GM19023 (cell line): ENCODE results near the gene RPP25L.

ENCODE experiments used
- ATAC-seq: cut with Tn5 transposase; IDR thresholded peaks from one replicate; pipeline ENCODE4 v1.9.1; 2021; ENCODE audit warnings: mild to moderate bottlenecking, moderate library complexity; ENCODE audit not compliant: unreplicated experiment

The RPP25L gene

GRCh38 chr9:34638138-34638445, 26.2 kb upstream of the RPP25L start:
- ATAC-seq: no peak

DNA sequence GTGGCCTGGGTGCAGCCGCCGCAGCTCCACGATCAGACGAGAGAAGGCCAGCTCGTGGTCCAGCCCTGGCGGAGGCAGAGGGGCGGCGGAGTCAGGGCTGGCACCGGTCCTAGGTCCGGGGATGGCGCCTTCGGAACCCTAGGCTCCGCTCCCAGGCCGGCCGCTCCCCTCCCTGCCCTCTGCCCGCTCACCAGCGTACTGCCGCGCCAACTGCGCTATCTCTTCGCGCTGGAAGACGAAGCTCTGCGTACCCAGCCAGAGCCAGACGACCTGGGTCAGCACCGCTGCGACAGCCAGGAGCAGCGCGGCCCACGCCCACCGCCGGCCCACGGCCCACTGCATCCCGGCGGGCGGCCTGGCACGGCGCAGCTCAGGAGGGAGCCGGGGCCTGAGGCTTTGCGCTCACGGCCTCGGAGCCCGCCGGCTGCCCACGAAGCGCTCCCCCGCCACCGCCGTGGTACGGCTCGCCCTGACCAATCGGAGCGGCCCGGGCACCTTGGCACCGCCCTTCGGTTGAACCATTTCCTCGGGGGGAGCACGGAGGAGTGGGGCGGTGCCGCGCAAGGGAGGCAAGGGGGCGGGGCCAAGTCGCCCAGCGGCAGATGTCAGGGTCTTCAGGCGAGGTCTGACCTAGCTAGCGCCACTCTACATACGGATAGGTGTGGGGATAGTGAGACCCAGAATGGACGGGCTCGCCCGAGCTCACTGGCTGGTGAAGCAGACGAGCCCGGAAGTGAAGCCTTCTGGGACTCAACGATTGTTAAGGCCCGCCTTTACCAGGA, 25.6 kb upstream of the RPP25L start, which contains the start of gene SIGMAR1:
SIGMAR1 (minus strand) TSS at position 432 of the 782 bp plus-strand sequence; CDS start at position 342, 90 bp downstream.
- peak; percentile 87 for ATAC-seq

- no peak for ATAC-seq
These were observed 25.0 kb upstream of the RPP25L start for GRCh38 chr9:34636791-34637355.

DNA sequence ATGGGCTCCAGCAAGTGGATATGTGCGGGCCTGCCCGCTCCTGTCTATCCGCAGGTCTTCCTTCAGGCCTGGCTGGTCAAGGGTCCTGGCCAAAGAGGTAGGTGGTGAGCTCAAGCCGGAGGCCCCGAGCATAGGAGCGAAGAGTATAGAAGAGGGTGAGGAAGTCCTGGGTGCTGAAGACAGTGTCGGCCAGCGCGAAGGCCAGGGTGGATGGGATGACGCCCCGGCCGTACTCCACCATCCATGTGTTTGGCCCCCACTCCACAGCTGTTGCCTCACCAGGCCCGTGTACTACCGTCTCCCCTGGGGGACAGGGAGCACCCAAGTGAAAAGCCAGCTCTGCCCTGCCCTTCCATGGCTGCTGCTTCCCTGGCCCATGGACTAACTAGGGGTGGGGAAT, 23.7 kb upstream of the RPP25L start:
- ATAC-seq: no peak

DNA sequence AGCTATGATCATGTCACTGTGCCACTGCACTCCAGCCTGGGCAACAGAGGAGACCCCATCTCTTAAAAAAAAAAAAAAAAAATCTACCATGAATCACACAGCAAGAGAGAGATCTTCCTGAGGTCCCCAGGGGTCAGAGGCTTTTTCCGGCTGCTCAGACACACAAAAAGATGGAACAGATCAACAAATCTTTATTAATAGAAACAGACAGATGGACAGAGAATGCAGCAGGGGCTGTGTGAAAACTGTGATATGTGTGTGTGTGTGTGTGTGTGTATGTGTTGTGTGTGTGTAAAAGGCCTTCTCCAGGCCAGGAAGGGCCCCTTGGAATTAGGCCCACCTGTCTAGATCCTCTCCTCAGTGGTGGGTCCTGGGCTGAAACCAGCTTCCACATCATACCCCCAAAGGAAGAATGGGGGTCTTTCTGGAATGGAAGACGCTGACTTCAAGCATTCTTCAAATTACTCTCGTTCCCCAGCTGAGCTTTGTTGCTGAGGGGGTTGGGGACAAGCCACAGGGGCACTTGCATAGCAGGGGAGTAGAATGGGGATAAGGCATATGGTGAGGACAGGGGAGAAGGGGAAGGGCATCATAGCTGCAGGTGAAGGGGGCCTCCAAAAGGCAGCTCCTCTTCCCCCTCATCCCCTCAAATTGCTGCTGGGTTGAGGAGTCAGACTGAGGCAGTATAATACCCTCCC, 22.8 kb upstream of the RPP25L start:
- no peak for ATAC-seq

- no peak for ATAC-seq
These were observed 22.1 kb upstream of the RPP25L start for GRCh38 chr9:34633851-34634550.

DNA sequence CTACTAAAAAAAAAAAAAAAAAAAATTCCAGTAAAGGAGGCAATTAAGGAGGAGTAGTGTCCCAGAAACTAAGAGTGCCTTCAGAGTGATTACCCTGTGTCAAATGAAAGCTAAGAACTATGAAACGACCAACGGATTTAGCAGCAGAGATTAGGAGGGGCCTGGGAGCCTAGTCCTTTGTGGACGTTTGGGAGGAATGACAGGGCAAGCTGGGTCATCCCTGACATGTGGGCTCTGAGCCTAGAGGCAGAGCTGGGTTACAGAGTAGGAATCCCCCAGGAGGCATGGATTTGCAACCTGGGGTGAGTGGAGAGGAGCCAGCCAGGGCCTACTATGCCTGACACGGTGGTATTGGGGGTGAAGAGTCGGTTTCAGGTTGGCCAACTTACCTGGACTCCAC, 21.3 kb upstream of the RPP25L start:
- ATAC-seq: no peak

GRCh38 chr9:34630402-34631154, 18.7 kb upstream of the RPP25L start:
- ATAC-seq: no peak

GRCh38 chr9:34629491-34629808, 17.6 kb upstream of the RPP25L start:
- ATAC-seq: no peak

DNA sequence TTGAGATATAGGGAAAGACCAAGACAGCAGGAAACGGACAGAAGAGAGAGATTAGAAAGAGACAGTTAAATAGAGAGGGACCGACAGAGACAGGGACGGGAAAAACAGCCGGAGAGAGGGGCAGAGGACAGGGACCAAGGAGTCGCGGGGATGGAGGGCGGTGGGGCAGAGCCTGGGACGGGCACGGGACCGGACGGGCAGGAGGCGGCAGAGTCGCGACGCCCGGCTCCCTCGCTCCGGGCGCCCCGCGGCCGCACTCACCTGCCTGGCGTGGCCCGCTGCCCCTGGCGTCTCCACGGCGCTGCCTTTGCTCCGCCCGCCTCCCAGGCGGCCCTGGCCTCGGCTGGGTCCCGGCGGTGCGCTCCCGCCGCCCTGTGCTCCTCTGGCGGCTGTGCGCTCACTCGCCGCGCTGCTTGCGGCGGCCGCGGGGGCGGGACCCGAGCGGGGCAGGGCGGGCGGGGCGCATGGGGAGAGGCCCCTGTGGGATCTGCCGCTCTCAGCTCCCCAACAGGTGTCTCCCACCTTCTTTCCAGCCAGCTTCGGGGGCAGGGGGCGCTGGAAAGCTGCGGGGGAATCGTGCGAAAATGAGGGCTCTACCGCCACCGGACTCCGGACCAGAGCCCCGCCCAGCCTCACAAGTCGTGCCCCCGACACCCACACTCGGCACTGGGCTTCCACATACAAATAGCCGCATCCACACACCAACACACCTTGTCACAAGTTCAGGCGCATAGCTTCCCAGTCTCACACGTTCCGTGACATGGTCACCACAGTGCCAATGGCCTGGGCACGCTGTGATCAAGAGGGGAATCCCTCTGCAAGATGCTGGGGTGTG, 17.0 kb upstream of the RPP25L start, which contains the start of gene ARID3C:
ARID3C (minus strand) TSS at position 411 of the 835 bp plus-strand sequence. CDS start 1,052 bp downstream, outside the sequence.
- no peak for ATAC-seq

GRCh38 chr9:34627716-34628655, 16.1 kb upstream of the RPP25L start:
- no peak for ATAC-seq

GRCh38 chr9:34625186-34625486, 13.2 kb upstream of the RPP25L start:
- no peak for ATAC-seq

GRCh38 chr9:34624475-34625185, 12.7 kb upstream of the RPP25L start:
- ATAC-seq: no peak

DNA sequence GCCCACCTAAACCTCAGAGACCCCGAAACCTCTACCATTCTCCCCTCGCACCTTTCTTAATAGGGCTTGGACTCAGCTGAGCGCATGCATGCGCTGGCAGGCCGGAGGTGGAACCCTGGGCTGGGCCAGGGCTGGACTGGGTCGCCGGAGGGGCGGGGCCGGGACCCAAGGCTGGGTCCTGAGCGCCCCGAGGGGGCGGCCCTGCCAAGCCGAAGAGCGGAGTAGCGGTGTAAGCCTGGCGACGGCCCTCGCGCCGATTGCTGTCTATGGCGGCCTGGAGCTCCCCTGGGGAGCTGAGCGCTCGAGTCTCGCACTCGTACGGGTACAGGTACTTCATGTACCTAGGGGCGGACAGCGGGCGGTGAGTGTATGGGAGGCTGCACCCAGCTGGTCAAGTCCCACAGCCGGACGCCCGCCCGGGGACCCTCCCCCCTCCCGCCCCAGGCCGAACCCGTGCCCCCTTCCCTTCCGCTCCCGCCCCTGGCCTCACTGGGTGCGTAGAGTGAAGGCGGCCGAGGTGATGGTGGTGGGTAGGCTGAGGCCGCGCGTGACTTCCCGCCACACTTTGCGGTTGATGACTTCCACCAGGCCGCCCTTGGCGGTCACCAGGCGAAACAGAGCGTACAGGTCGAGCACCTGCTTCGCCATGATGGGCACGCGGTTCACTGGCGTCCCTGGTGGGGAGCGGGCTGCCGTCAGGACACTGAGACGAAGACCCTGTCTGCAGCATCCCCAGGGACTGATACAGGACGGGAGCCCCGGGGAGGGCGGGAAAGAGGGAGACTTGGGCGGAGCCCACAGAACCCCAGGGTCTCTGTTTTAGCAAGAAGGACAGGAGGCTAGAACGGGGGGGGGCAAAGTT, 11.7 kb upstream of the RPP25L start:
- no peak for ATAC-seq

DNA sequence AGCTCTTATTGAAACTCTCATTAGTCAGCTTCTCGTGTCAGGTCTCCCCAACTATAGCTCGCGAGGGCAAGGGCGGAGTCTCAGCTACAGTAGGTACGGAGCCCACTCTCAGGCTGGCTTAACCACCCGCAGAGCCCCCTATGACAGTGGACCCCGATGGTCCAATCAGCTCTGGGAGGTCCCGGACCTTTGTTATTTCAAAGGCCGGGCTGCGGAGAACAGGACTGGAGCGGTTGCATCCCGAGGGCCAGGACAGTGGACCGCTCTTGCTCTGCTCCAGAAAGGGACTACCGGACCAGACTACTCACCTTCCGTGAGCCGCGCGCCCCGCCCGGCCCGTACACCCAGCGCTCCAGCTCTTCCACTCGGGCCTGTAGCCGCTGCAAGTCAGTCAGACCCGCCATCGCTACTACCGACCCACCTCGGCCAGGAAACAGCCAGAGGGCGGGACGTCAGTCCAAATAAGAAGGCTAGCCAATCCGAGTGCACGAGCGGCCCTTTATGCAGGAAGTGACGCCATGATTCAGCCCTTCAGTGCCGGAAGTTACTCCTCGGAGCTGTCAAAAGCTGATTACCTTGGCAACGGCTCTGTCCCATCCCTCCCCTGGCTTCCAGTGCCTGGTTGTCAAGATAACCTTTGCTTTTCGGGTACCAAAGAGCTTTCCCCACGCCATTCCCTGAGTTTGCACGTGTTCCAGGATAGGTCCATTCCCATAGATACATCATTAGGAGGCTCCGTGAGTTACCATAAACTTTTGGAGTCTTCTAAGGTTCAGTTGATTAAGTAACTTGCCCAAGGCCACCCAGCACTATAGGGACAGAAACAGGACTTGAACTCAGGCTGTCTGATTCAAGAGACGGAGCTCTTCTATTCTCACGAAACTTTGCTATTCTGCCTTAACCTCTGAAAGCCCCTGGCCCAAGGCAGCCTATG, 8.4 kb upstream of the RPP25L start, which contains the start of gene DCTN3:
DCTN3 (minus strand) TSS at position 435 of the 934 bp plus-strand sequence; CDS start at position 404, 31 bp downstream.
- peak; percentile 99 for ATAC-seq

- no peak for ATAC-seq
These were observed 3.2 kb upstream of the RPP25L start for GRCh38 chr9:34615132-34615531.
